ENCODE data around the gene SERPINH1.

The SERPINH1 gene

GRCh38 chr11:75524665-75525432 is 37.2 kb upstream of the SERPINH1 start:
- ChIA-PET POLR2A (interaction anchor here (1.5 kb wide), 1 partner anchor 125 kb away, joined by 7 read pairs; the partner anchor contains the start of gene RPS3), CTCF (interaction anchor here (0.8 to 14.0 kb wide), 11 partner anchors 8 to 274 kb away, joined by 3 to 127 read pairs (median 3); partner anchors contain the start of gene KLHL35)
- TF ChIP-seq, protein P1, sequence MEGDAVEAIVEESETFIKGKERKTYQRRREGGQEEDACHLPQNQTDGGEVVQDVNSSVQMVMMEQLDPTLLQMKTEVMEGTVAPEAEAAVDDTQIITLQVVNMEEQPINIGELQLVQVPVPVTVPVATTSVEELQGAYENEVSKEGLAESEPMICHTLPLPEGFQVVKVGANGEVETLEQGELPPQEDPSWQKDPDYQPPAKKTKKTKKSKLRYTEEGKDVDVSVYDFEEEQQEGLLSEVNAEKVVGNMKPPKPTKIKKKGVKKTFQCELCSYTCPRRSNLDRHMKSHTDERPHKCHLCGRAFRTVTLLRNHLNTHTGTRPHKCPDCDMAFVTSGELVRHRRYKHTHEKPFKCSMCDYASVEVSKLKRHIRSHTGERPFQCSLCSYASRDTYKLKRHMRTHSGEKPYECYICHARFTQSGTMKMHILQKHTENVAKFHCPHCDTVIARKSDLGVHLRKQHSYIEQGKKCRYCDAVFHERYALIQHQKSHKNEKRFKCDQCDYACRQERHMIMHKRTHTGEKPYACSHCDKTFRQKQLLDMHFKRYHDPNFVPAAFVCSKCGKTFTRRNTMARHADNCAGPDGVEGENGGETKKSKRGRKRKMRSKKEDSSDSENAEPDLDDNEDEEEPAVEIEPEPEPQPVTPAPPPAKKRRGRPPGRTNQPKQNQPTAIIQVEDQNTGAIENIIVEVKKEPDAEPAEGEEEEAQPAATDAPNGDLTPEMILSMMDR (IDR thresholded peaks at IDR 0.05; ENCODE audit: control extremely low read depth, extremely low read depth, low read depth, missing control alignments), result no peak
- no peak for DNase-seq (ENCODE audit: extremely low spot score)

- CTCF ChIA-PET, result interaction anchor here (0.8 to 14.0 kb wide), 11 partner anchors 8 to 274 kb away, joined by 3 to 127 read pairs (median 3); partner anchors contain the start of gene KLHL35
- TF ChIP-seq, protein P1 (IDR thresholded peaks at IDR 0.05; ENCODE audit: control extremely low read depth, extremely low read depth, low read depth, missing control alignments), result peak; percentile 79
Measured at GRCh38 chr11:75525433-75526191, 36.4 kb upstream of the SERPINH1 start, which contains the start of gene GDPD5. Gene GDPD5 (minus strand): TSS chr11:75525941. CDS start chr11:75477735, 48,206 bp downstream.

DNA sequence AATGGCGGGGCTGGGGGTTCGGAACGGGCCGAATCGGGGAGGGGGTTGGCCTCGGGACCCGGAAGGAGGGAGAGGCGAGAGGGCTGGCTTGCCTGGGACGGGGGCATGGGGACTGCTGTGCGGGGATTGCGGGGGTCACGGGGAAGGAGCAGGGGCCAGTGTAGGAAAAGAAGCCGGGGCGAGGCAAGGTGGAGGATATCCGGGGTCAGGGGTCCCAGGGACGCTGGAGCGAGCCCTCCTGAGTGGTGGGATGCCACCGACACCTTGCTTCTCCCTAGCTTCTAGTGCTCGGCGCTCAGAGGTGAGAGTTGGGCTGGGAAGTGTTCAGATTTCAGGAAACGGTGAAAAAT is 35.9 kb upstream of the SERPINH1 start:
- no peak for DNase-seq (ENCODE audit: extremely low spot score)
- CTCF ChIA-PET, result interaction anchor here (1.1 to 14.0 kb wide), 8 partner anchors 7 to 275 kb away, joined by 3 to 127 read pairs (median 6); no protein-coding TSS in a partner anchor
- POLR2A ChIA-PET, result interaction anchor here (0.6 to 1.5 kb wide), 3 partner anchors 87 to 126 kb away, joined by 3 to 7 read pairs (median 3); partner anchors contain the start of gene RPS3
- TF ChIP-seq, protein P1 (IDR thresholded peaks at IDR 0.05; ENCODE audit: control extremely low read depth, extremely low read depth, low read depth, missing control alignments), result no peak

More at GRCh38 chr11:75525433-75526191, 36.4 kb upstream of the SERPINH1 start, which contains the start of gene GDPD5:
- POLR2A ChIA-PET, result interaction anchor here (0.6 to 1.5 kb wide), 3 partner anchors 86 to 125 kb away, joined by 3 to 7 read pairs (median 3); partner anchors contain the start of gene RPS3
- DNase-seq (ENCODE audit: extremely low spot score), result peak; percentile 96

DNA sequence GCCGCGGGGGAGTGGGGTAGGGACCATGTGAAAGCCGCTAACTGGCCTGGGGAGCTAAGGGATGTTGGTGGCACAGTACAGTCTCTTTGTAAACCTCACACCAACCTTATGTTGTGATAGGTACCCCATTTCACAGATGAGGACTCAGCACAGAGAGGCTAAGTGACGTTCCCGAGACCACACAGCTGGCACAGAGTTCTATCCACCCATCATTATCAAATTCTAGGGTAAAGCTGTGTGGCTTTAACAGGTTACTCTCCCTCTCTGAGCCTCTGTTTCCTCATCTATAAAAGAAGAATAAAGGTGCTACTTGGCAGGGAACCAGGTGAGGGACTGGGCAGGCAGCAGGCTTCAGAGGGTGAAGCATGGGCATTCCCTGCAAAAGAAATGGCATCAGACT is 34.9 kb upstream of the SERPINH1 start:
- DNase-seq (ENCODE audit: extremely low spot score), result no peak
- ChIA-PET POLR2A (no interaction called here), CTCF (interaction anchor here (1.1 to 14.0 kb wide), 2 partner anchors 27 to 140 kb away, joined by 4 to 127 read pairs; no protein-coding TSS in a partner anchor)
- TF ChIP-seq, protein P1 (IDR thresholded peaks at IDR 0.05; ENCODE audit: control extremely low read depth, extremely low read depth, low read depth, missing control alignments), result no peak

DNA sequence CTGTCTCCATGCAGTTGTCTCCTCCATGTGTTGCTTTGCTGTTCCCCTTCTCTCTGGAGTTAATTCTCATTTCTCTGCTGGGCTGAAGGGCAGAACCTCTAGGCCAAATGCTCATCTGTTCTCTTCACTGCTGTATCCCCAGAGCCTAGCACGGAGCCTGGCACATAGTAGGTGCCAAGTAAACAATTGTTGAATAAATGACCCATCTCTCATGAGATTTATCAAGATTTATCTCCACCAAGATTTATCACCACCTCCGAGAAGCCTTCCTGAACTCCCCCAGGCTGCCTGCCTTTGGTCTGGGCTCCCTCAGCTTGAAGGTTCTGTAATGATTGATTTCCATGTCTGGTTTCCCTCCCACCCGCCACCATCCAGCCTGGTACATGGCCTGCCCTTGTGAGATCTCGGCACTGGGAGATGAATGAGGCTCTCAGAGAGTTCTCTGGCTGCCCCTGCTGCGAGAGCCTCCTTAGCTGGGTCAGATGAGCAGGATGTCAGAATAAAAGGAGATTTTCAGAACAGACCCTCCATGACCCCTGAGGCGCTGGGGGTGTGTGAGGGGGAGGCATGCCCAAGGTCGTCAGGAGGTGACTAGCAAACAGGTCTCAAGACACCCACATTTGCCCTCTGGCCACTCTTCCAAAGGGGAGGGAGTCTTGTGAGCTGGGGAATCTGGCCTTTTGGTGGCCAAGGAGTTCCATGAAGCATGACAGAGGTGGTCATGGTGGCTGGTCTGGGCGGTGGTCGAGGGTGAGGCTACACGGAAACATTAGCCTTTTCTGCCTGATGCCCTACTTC is 33.9 kb upstream of the SERPINH1 start:
- CTCF ChIA-PET, result interaction anchor here (1.0 to 14.0 kb wide), 7 partner anchors 9 to 141 kb away, joined by 3 to 164 read pairs (median 5); no protein-coding TSS in a partner anchor
- TF ChIP-seq, protein P1 (IDR thresholded peaks at IDR 0.05; ENCODE audit: control extremely low read depth, extremely low read depth, low read depth, missing control alignments), result no peak
- DNase-seq (ENCODE audit: extremely low spot score), result no peak
- POLR2A ChIA-PET, result no interaction called here

Measured in GM10248 (cell line).